Keratinocyte (primary cell): ENCODE measurements around the gene EBF4. TPM values are rescaled to one million over a fixed set of nuclear protein-coding genes. Genes with fewer than 3 reads are reported as not detected.

Experiments used
- DNase-seq: peaks from one replicate; pipeline ENCODE4 v3.0.0-alpha.2; 2011; ENCODE audit warnings: low read depth, missing footprints, low spot score
- FAIRE-seq: peaks from 2 replicates; lab custom pipeline; 2011; peaks lifted over from hg19 to GRCh38; lab: Jason Lieb, UNC
- H2AFZ ChIP-seq: 2 replicates; pipeline ENCODE4 v1.6.0; 2012; ENCODE audit warnings: low read length, control low read depth, inconsistent platforms; ENCODE audit not compliant: control insufficient read depth
- H3K27ac ChIP-seq: 2 replicates; pipeline ENCODE4 v1.5.1; 2011; ENCODE audit warnings: low read length; ENCODE audit not compliant: control insufficient read depth, insufficient read depth
- H3K27me3 ChIP-seq: 3 replicates; pipeline ENCODE4 v1.6.0; 2011; ENCODE audit warnings: low read length; ENCODE audit not compliant: control insufficient read depth, insufficient read depth; ENCODE audit errors: extremely low read depth
- H3K36me3 ChIP-seq, 2 experiments: 2 replicates in 1 of 2; 3 replicates in 1 of 2; pipeline ENCODE4 v1.5.1; 2011; ENCODE audit warnings: low read length in 2 of 2, mild to moderate bottlenecking in 1 of 2; ENCODE audit not compliant: control insufficient read depth in 2 of 2, insufficient read depth in 2 of 2; ENCODE audit errors: extremely low read depth in 1 of 2
- H3K4me1 ChIP-seq: 3 replicates; pipeline ENCODE4 v1.5.1; 2011; ENCODE audit warnings: low read length; ENCODE audit not compliant: control insufficient read depth, insufficient read depth; ENCODE audit errors: extremely low read depth
- H3K4me2 ChIP-seq: 3 replicates; pipeline ENCODE4 v1.6.0; 2011; ENCODE audit warnings: low read depth, low read length; ENCODE audit not compliant: control insufficient read depth, insufficient read depth; ENCODE audit errors: extremely low read depth
- H3K4me3 ChIP-seq, 3 experiments: fragments of 200-600 bp in 1 of 3; sonication (generic) in 1 of 3; 2 replicates in 2 of 3; 3 replicates in 1 of 3; pipeline ENCODE4 v1.5.1; 2011 to 2016; ENCODE audit warnings: low read length in 3 of 3, mild to moderate bottlenecking in 3 of 3, control low read depth in 2 of 3, inconsistent platforms in 1 of 3, low read depth in 1 of 3, mixed read lengths in 1 of 3, mixed run types in 1 of 3, moderate library complexity in 1 of 3; ENCODE audit not compliant: control insufficient read depth in 2 of 3, insufficient read depth in 2 of 3; ENCODE audit errors: extremely low read depth in 1 of 3
- H3K79me2 ChIP-seq: 2 replicates; pipeline ENCODE4 v1.6.0; 2012; ENCODE audit warnings: low read length; ENCODE audit not compliant: control insufficient read depth, insufficient read depth
- H3K9ac ChIP-seq: 3 replicates; pipeline ENCODE4 v1.6.0; 2011; ENCODE audit warnings: low read length; ENCODE audit not compliant: control insufficient read depth, insufficient read depth; ENCODE audit errors: extremely low read depth
- H3K9me1 ChIP-seq: 3 replicates; pipeline ENCODE4 v1.6.0; 2011; ENCODE audit warnings: low read length; ENCODE audit not compliant: control insufficient read depth, insufficient read depth; ENCODE audit errors: extremely low read depth
- H3K9me3 ChIP-seq: 2 replicates; pipeline ENCODE4 v1.5.1; 2012; ENCODE audit warnings: low read depth, low read length; ENCODE audit not compliant: control insufficient read depth
- H4K20me1 ChIP-seq: 3 replicates; pipeline ENCODE4 v1.6.0; 2011; ENCODE audit warnings: low read length; ENCODE audit not compliant: control insufficient read depth, insufficient read depth; ENCODE audit errors: extremely low read depth
- CTCF ChIP-seq, 3 experiments: IDR thresholded peaks in 1 of 3; conservative IDR thresholded peaks in 1 of 3; optimal IDR thresholded peaks in 1 of 3; 2 replicates in 2 of 3; 3 replicates in 1 of 3; pipeline versions ENCODE3 to v1.5.1; 2011; ENCODE audit warnings: low read length in 3 of 3, mild to moderate bottlenecking in 3 of 3, moderate library complexity in 2 of 3, control low read depth in 1 of 3, inconsistent platforms in 1 of 3; ENCODE audit not compliant: insufficient read depth in 2 of 3; ENCODE audit errors: extremely low read depth in 1 of 3
- EZH2 ChIP-seq: IDR thresholded peaks from one replicate; pipeline ENCODE4 v1.6.1; 2012; ENCODE audit warnings: inconsistent platforms, mild to moderate bottlenecking, low read length, moderate library complexity
- dilution Hi-C: fragments of 300-500 bp; cut with MboI; formaldehyde crosslinking; loops from one replicate; pipeline ENCODE4 v1.7.0; 2020; ENCODE audit warnings: low sequenced_read_pairs; ENCODE audit not compliant: extremely low pct_ligation_motif_present
- polyA plus RNA-seq, 5 experiments: library from polyadenylated mRNA; depleted of rRNA in 3 of 5; stranded (reverse) in 3 of 5; stranded (forward) in 1 of 5; unstranded in 1 of 5; fragments of >200 nt; gene quantifications; 1 replicate in 1 of 5; 2 replicates in 3 of 5; 3 replicates in 1 of 5; pipeline versions ENCODE4 v1.2.1 to v1.2.3, GENCODE V29; 2011 to 2012; ENCODE audit warnings: missing spikeins in 2 of 5, low read depth in 1 of 5, low replicate concordance in 1 of 5

Gene EBF4
- polyA plus RNA-seq, 1 donor (not counting 4 experiments of a cell fraction or from before 2014, with no cell fraction given) = not detected

- H2AFZ ChIP-seq = no peak overlapping the region
- H3K27me3 ChIP-seq = peaks cover 13% of the 10 kb centered on the region
- no peak overlapping the region for H3K9ac ChIP-seq
- H3K9me1 ChIP-seq = no peaks in the 10 kb centered on the region
- H3K79me2 ChIP-seq = no peaks in the 10 kb centered on the region
- no peak for TF ChIP-seq EZH2
- no peak for TF ChIP-seq CTCF (optimal IDR thresholded peaks at IDR 0.05 in 1 of 3, IDR thresholded peaks at IDR 0.05 in 1 of 3, conservative IDR thresholded peaks at IDR 0.05 in 1 of 3; ENCODE audit: extremely low read depth in 1 of 3, insufficient read depth in 2 of 3, low read length in 3 of 3)
- no peak for FAIRE-seq
- H3K36me3 ChIP-seq = no peaks in the 10 kb centered on the region
- H3K4me1 ChIP-seq = no peaks in the 10 kb centered on the region
- H3K4me2 ChIP-seq = no peak overlapping the region
- no peak for DNase-seq
- no peaks in the 10 kb centered on the region for H4K20me1 ChIP-seq
- H3K9me3 ChIP-seq = no peaks in the 10 kb centered on the region
- no peak overlapping the region for H3K27ac ChIP-seq
- dilution Hi-C loops = no loop called here
- no peak overlapping the region for H3K4me3 ChIP-seq
These were observed 37.2 kb downstream of the EBF4 start for GRCh38 chr20:2729791-2730190.

GRCh38 chr20:2734899-2735298, 42.3 kb downstream of the EBF4 start:
- no peak overlapping the region for H3K4me2 ChIP-seq
- TF ChIP-seq EZH2 (no peak), CTCF (optimal IDR thresholded peaks at IDR 0.05 in 1 of 3, IDR thresholded peaks at IDR 0.05 in 1 of 3, conservative IDR thresholded peaks at IDR 0.05 in 1 of 3; ENCODE audit: extremely low read depth in 1 of 3, insufficient read depth in 2 of 3, low read length in 3 of 3) (no peak)
- FAIRE-seq (no peak), DNase-seq (no peak)
- dilution Hi-C loops = no loop called here
- H3K4me1 ChIP-seq = no peaks in the 10 kb centered on the region
- H4K20me1 ChIP-seq = no peaks in the 10 kb centered on the region
- H2AFZ ChIP-seq = no peak overlapping the region
- no peaks in the 10 kb centered on the region for H3K9me1 ChIP-seq
- H3K27ac ChIP-seq = no peak overlapping the region
- H3K36me3 ChIP-seq = no peaks in the 10 kb centered on the region
- H3K9ac ChIP-seq = no peak overlapping the region
- no peaks in the 10 kb centered on the region for H3K9me3 ChIP-seq
- no peak overlapping the region for H3K4me3 ChIP-seq
- peaks cover 5% of the 10 kb centered on the region for H3K27me3 ChIP-seq
- H3K79me2 ChIP-seq = no peaks in the 10 kb centered on the region
